GM10847 (cell line): ENCODE measurements around the gene OS9.

Experiments used
- POLR2A ChIP-seq: IDR thresholded peaks from 2 replicates; pipeline ENCODE4 v1.6.1; 2011; ENCODE audit not compliant: insufficient read length; ENCODE audit errors: extremely low read depth

Gene OS9

GRCh38 chr12:57733928-57734327, 40.0 kb downstream of the OS9 start:
- no peak for TF ChIP-seq POLR2A

DNA sequence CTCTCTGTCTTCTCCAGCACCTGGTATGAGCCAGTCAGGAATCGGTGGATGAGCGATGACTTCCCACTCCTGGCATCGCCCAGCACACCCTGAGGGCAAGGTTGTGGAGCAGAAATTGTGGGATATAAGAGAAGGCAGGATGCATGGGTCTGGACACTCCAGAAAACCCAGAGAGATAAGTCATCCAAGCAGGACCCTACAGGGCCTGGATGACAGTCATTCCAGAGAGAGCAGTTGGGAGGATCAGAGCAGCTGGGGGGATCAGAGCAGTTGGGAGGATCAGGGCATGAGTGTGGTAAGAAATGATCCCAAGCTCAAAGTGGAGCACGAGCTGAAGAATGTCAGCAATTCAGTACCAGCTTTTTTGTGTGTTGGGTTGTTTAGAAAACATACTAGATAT, 40.7 kb downstream of the OS9 start:
- TF ChIP-seq POLR2A = no peak

GRCh38 chr12:57735198-57735855, 41.4 kb downstream of the OS9 start:
- no peak for TF ChIP-seq POLR2A

- TF ChIP-seq POLR2A = no peak
Measured at GRCh38 chr12:57735952-57736740, 42.2 kb downstream of the OS9 start.

DNA sequence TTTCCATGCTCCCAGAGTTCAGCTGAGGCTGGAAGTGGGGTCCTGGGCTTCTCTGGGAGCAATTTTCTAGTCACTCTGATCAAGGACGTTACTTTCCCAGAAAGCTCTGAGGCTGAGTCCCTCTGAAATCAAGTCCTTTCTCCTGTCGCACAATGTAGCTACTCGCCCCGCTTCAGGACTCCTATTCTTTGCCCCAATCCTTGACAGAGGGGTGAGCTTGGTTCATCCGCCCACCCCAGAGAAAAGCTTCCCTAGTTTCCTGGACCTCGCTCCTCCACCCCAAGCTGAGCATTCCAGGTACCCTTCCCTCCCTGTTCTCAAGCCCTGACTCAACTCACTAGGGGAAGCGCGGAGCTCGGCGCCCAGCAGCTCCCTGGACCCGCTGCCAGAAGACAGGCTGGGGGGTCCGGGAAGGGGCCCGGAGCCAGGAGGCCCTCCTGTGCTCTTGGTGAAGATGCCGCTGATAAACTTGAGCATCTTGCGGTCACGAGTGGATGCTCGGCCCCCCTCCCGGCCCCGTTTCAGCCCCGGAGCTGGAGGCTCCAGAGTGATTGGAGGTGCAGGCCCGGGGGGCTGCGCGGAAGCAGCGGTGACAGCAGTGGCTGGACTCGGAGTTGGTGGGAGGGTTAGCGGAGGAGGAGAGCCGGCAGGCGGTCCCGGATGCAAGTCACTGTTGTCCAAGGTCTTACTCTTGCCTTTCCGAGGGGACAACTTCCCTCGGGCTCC, 43.0 kb downstream of the OS9 start:
- no peak for TF ChIP-seq POLR2A

- TF ChIP-seq POLR2A = no peak
Measured at GRCh38 chr12:57737467-57738460, 43.8 kb downstream of the OS9 start.

- TF ChIP-seq POLR2A = no peak
Measured at GRCh38 chr12:57738661-57739237, 44.8 kb downstream of the OS9 start, which contains the start of gene AGAP2. TSS of gene AGAP2 (minus strand) at chr12:57738742. CDS start at chr12:57738246, 496 bp downstream.

DNA sequence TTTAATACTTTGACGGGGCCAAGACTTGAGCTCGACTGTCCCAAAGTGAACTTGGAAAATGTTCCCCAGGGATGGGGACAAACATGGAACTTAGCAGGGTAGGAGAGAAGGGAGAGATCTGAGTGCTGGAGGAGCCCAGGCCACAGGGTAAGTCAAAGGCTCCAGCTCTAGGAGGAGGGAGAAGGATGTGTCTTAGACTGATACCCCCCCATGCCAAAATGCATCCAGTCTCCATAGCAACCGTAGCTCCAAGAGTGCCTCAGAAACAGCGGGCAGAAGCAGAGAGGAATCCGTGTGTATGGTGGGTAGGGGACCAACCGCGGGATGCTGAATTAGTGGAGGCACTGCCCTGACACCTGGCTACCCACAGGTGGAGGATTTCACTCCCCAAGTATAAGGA, 45.5 kb downstream of the OS9 start:
- no peak for TF ChIP-seq POLR2A

GRCh38 chr12:57739914-57740538, 46.1 kb downstream of the OS9 start:
- no peak for TF ChIP-seq POLR2A

DNA sequence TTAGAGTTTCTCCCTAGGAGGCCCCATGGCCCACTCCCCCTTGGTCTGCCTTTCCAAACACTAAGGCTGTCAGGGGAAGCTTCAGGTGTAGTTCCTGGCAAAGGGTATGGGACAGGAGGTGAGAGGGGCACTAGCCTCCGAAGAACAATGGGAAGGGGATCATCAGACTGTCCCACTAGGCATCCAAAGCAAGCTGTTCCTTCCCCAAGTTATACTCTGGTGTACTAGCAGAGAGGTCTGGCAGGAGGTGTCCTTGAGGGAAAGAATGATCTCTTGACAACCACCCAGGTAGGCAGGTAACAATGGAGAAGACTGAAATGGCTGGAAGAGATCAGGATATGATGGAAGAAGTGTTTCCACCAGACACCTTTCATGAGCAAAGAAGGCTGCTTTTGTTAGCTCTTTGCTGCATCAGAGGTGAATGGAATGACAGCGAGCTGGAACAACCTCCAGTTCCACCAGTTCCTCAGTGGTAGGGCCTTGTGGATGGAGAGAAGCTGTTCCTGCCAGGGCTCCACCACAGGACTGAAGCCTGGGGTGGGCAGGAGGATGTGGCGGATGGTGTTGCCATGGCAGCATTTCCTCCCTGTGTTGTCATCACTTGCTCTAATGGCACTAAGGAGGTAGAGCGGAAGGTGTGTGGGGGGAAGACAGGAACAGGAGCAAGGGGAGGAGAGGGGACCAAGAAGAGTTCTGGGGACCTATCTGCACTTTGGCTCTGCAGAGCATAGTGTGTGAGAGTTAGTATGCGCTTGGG, 46.9 kb downstream of the OS9 start:
- no peak for TF ChIP-seq POLR2A

- TF ChIP-seq POLR2A = no peak
Measured at GRCh38 chr12:57741413-57741789, 47.5 kb downstream of the OS9 start.

- peak; percentile 18 for TF ChIP-seq POLR2A
Measured at GRCh38 chr12:57741844-57742738, 48.2 kb downstream of the OS9 start.

DNA sequence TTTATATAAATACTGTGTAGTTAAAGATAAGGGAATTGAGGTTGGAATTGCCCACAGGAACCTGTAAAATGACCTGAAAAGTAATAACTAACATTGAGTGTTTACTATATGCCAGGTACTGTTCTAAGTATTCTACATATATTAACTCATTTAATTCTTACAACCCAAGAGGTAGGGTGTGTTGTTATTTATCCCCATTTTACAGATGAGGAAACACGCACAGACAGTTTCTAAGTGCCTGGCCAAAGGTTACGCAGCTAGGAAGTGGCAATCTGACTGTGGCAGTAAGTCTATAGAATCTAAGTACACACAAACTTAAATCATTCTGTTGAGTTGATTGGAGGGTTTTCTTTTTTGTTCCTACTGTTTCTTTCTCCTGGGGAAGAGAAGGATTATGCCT, 49.8 kb downstream of the OS9 start:
- no peak for TF ChIP-seq POLR2A
